Measurements from ENCODE around the gene CD247. TPM values are rescaled to one million over a fixed set of nuclear protein-coding genes. Genes with fewer than 3 reads are reported as not detected.

The CD247 gene
- total RNA-seq, 4 donors from 2014 or later, result 0.26 to 2.0 (median 0.52) TPM; not detected in 1

DNA sequence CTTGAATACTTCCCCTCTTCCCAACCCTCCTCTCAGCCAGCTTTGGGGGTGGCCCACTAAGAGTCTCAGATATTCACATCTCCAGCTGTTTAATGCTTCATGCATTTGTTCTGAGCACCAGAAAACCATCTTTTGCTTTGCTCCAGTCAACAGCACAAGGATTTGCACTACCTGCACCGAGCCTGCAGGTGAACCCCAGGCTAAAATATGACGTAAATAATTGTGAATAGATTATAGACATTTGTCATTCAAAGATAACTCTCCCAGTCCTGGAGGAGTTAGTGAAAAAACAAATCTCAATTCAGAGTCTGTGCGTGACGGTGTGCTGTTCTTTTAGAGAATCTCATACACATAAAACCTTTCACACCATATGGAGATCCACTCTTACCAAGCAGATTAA, 7.4 kb downstream of the CD247 start:
- WGBS, result 90% methylated on average over 4 of the region's 4 CpGs
- peaks cover 0 to 8% (median 0%) of the 10 kb centered on the region in 4 donors for H3K27me3 ChIP-seq
- TF ChIP-seq EP300 (IDR thresholded peaks at IDR 0.05), result no peak
- TF ChIP-seq POLR2AphosphoS5 (IDR thresholded peaks at IDR 0.05), result no peak
- TF ChIP-seq POLR2A (IDR thresholded peaks at IDR 0.05; ENCODE audit: low read depth), result no peak
- TF ChIP-seq, protein P1, sequence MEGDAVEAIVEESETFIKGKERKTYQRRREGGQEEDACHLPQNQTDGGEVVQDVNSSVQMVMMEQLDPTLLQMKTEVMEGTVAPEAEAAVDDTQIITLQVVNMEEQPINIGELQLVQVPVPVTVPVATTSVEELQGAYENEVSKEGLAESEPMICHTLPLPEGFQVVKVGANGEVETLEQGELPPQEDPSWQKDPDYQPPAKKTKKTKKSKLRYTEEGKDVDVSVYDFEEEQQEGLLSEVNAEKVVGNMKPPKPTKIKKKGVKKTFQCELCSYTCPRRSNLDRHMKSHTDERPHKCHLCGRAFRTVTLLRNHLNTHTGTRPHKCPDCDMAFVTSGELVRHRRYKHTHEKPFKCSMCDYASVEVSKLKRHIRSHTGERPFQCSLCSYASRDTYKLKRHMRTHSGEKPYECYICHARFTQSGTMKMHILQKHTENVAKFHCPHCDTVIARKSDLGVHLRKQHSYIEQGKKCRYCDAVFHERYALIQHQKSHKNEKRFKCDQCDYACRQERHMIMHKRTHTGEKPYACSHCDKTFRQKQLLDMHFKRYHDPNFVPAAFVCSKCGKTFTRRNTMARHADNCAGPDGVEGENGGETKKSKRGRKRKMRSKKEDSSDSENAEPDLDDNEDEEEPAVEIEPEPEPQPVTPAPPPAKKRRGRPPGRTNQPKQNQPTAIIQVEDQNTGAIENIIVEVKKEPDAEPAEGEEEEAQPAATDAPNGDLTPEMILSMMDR (IDR thresholded peaks at IDR 0.05), result no peak
- intact Hi-C loops (cut with DNase I), result no loop called here
- no peak overlapping the region for H3K27ac ChIP-seq (replicated peaks in 1 of 4)
- no peak for DNase-seq (ENCODE audit: extremely low spot score)
- no peak overlapping the region for H3K4me3 ChIP-seq
- H3K36me3 ChIP-seq, result no peaks in the 10 kb centered on the region
- no peaks in the 10 kb centered on the region for H3K4me1 ChIP-seq
- H3K9me3 ChIP-seq, result no peaks in the 10 kb centered on the region

DNA sequence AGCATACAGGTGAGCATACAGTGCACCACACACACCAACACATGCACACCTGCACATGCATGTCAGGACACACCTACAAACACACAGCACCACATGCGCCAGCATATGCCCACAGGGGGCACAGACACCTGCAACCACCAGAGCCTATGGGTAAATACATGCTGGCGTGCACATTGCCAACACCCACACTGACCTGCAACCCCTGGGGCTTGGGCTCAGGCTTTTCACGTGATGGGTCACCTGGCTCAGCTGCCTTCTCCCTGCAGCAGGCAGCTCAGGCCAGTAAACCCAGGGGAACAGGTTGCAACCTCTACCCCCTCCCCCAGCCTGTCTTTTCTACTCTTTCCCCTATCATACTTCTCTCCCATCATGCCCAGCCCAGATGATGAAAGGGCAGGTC, 8.1 kb downstream of the CD247 start:
- intact Hi-C loops (cut with DNase I), result no loop called here
- Histone ChIP-seq H3K4me1 (no peaks in the 10 kb centered on the region), H3K9me3 (no peaks in the 10 kb centered on the region), H3K36me3 (no peaks in the 10 kb centered on the region), H3K27ac (replicated peaks in 1 of 4) (no peak overlapping the region), H3K27me3 (peaks cover 0 to 8% (median 0%) of the 10 kb centered on the region in 4 donors), H3K4me3 (no peak overlapping the region)
- TF ChIP-seq, protein P1 (IDR thresholded peaks at IDR 0.05), result no peak
- TF ChIP-seq POLR2AphosphoS5 (IDR thresholded peaks at IDR 0.05), result no peak
- TF ChIP-seq POLR2A (IDR thresholded peaks at IDR 0.05; ENCODE audit: low read depth), result no peak
- no peak for TF ChIP-seq EP300 (IDR thresholded peaks at IDR 0.05)
- DNase-seq (ENCODE audit: extremely low spot score), result no peak
- 88% methylated on average over 3 of the region's 3 CpGs for WGBS

DNA sequence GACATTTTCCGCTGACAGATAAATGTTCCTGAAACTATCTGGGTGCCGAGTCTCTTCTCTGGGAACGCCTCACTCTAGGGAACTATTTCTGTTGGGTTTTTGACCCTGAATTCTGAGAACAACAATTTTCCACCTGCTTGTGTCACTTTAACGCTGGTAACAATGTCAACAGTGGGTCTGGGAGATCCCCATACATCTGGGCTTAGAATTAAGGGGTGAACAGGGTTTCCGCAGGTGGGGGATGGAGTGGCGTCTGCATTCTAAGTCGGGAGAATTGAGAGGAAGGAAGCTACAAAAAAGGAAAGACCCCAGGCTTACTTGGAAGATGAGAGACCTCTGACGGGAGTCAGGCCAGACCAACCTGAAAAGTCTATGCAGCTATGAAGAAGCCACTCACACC, 8.7 kb downstream of the CD247 start:
- Histone ChIP-seq H3K36me3 (no peaks in the 10 kb centered on the region), H3K27ac (replicated peaks in 1 of 4) (no peak overlapping the region), H3K9me3 (no peaks in the 10 kb centered on the region), H3K4me1 (no peaks in the 10 kb centered on the region), H3K27me3 (peaks cover 0 to 8% (median 0%) of the 10 kb centered on the region in 4 donors), H3K4me3 (no peak overlapping the region)
- TF ChIP-seq, protein P1 (IDR thresholded peaks at IDR 0.05), result no peak
- TF ChIP-seq EP300 (IDR thresholded peaks at IDR 0.05) (no peak), POLR2A (IDR thresholded peaks at IDR 0.05; ENCODE audit: low read depth) (no peak), POLR2AphosphoS5 (IDR thresholded peaks at IDR 0.05) (no peak)
- intact Hi-C loops (cut with DNase I), result no loop called here
- WGBS, result 75% methylated on average over 8 of the region's 8 CpGs
- no peak for DNase-seq (ENCODE audit: extremely low spot score)

DNA sequence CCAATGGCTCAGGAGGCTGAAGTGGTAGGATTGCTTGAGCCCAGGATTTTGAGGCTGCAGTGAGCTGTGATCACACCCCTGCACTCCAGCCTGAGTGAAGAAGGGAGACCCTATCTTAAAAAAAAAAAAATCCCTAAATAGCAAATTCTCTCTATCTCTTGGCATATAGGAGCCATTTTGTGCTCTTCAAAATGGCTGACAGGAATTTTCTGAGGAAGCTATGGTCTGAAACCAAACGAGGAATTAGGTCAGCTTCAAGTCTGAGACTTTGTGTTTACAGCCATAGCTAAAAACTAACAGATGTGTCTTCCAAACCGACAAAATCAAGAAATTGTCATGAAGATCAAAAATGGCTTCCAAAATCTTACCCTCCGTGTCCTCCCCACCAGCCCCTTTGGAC, 10.6 kb downstream of the CD247 start:
- DNase-seq (ENCODE audit: extremely low spot score), result no peak
- WGBS, result 85% methylated on average over 3 of the region's 3 CpGs
- intact Hi-C loops (cut with DNase I), result no loop called here
- H3K27me3 ChIP-seq, result peaks cover 0 to 5% (median 0%) of the 10 kb centered on the region in 4 donors
- no peaks in the 10 kb centered on the region for H3K36me3 ChIP-seq
- H3K27ac ChIP-seq (replicated peaks in 1 of 4), result no peak overlapping the region
- no peak overlapping the region for H3K4me3 ChIP-seq
- H3K4me1 ChIP-seq, result no peaks in the 10 kb centered on the region
- H3K9me3 ChIP-seq, result no peaks in the 10 kb centered on the region
- TF ChIP-seq POLR2A (IDR thresholded peaks at IDR 0.05; ENCODE audit: low read depth), result no peak
- TF ChIP-seq, protein P1 (IDR thresholded peaks at IDR 0.05), result no peak
- TF ChIP-seq EP300 (IDR thresholded peaks at IDR 0.05), result no peak
- no peak for TF ChIP-seq POLR2AphosphoS5 (IDR thresholded peaks at IDR 0.05)

DNA sequence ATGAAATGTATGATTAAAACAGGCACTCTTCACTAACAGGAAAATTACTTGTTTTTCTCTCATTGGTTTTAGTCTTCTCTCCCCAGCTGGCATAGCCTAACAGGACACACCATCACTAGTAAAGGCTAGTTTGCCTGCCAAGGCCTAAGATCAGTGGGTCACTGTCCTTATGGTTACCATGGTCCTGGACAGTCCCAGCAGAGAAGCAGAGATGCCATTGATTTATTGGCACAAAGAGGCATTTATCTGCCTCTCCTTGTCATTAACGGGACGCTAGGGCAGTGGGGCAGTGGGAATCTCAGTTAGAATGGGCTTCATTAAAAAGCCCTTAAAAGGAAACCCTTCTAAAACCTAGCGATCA, 13.9 kb downstream of the CD247 start:
- intact Hi-C loops (cut with DNase I), result no loop called here
- Histone ChIP-seq H3K36me3 (no peaks in the 10 kb centered on the region), H3K27me3 (peaks cover 0 to 9% (median 0%) of the 10 kb centered on the region in 4 donors), H3K9me3 (no peaks in the 10 kb centered on the region), H3K4me3 (no peak overlapping the region), H3K27ac (replicated peaks in 1 of 4) (no peak overlapping the region), H3K4me1 (no peaks in the 10 kb centered on the region)
- 89% methylated on average over 3 of the region's 3 CpGs for WGBS
- no peak for DNase-seq (ENCODE audit: extremely low spot score)
- TF ChIP-seq POLR2A (IDR thresholded peaks at IDR 0.05; ENCODE audit: low read depth) (no peak), EP300 (IDR thresholded peaks at IDR 0.05) (no peak)
- TF ChIP-seq, protein P1 (IDR thresholded peaks at IDR 0.05), result no peak
